Activated T-cell treated with anti-CD3 and anti-CD28 coated beads for 48 hours (primary cell): ENCODE data around the gene CPSF7.

Experiments used
- DNase-seq: peaks from one replicate; pipeline ENCODE4 v3.0.0-alpha.2; 2020; ENCODE audit warnings: low read depth

Gene CPSF7

GRCh38 chr11:61357233-61357893 lies 72.4 kb downstream of the CPSF7 start:
- DNase-seq, result no peak

- DNase-seq, result no peak
These were observed 73.1 kb downstream of the CPSF7 start for GRCh38 chr11:61356706-61357105.

- no peak for DNase-seq
These were observed 75.6 kb downstream of the CPSF7 start for GRCh38 chr11:61354208-61354607.

- DNase-seq, result no peak
These were observed 76.4 kb downstream of the CPSF7 start for GRCh38 chr11:61353131-61354067.
